Mucosa of stomach (tissue), 1 donor: Measurements from ENCODE around the gene ADSS2.

Experiments used
- H3K27me3 ChIP-seq: one replicate; pipeline ENCODE4 v1.7.0; 2013; ENCODE audit warnings: mild to moderate bottlenecking, low read length; ENCODE audit not compliant: control insufficient read depth, insufficient read depth
- H3K36me3 ChIP-seq: one replicate; pipeline ENCODE4 v1.7.0; 2013; ENCODE audit warnings: low read length; ENCODE audit not compliant: control insufficient read depth, insufficient read depth
- H3K4me1 ChIP-seq: one replicate; pipeline ENCODE4 v1.7.0; 2013; ENCODE audit warnings: mild to moderate bottlenecking, low read length; ENCODE audit not compliant: control insufficient read depth, insufficient read depth
- H3K4me3 ChIP-seq: one replicate; pipeline ENCODE4 v1.7.0; 2013; ENCODE audit warnings: low read length
- H3K9ac ChIP-seq: one replicate; pipeline ENCODE4 v1.7.0; 2013; ENCODE audit warnings: mild to moderate bottlenecking, low read length, moderate library complexity
- H3K9me3 ChIP-seq: one replicate; pipeline ENCODE4 v1.7.0; 2013; ENCODE audit warnings: mild to moderate bottlenecking, low read length, moderate library complexity; ENCODE audit not compliant: control insufficient read depth
- donor health status: Pancreatic carcinoma.

Gene ADSS2

GRCh38 chr1:244456586-244456985, 4.9 kb upstream of the ADSS2 start:
- Histone ChIP-seq H3K4me1 (peaks cover 26% of the 10 kb centered on the region), H3K4me3 (no peak overlapping the region), H3K36me3 (no peaks in the 10 kb centered on the region), H3K9ac (no peak overlapping the region), H3K27me3 (no peaks in the 10 kb centered on the region), H3K9me3 (no peaks in the 10 kb centered on the region)

- Histone ChIP-seq H3K9ac (no peak overlapping the region), H3K36me3 (no peaks in the 10 kb centered on the region), H3K4me3 (no peak overlapping the region), H3K4me1 (peaks cover 24% of the 10 kb centered on the region), H3K9me3 (no peaks in the 10 kb centered on the region), H3K27me3 (no peaks in the 10 kb centered on the region)
These were observed 2.7 kb upstream of the ADSS2 start for GRCh38 chr1:244454412-244454811.

- H3K4me3 ChIP-seq: no peak overlapping the region
- H3K4me1 ChIP-seq: peaks cover 30% of the 10 kb centered on the region
- H3K27me3 ChIP-seq: no peaks in the 10 kb centered on the region
- no peaks in the 10 kb centered on the region for H3K9me3 ChIP-seq
- peak overlapping the region; percentile 93 for H3K9ac ChIP-seq
- H3K36me3 ChIP-seq: no peaks in the 10 kb centered on the region
These were observed 464 bp upstream of the ADSS2 start for GRCh38 chr1:244451951-244452795.

GRCh38 chr1:244450597-244451538, 841 bp downstream of the ADSS2 start:
- Histone ChIP-seq H3K36me3 (no peaks in the 10 kb centered on the region), H3K4me3 (peak overlapping the region; percentile 88), H3K9ac (peak overlapping the region; percentile 93), H3K9me3 (no peaks in the 10 kb centered on the region), H3K4me1 (peaks cover 30% of the 10 kb centered on the region), H3K27me3 (no peaks in the 10 kb centered on the region)

GRCh38 chr1:244449936-244450508, 1.7 kb downstream of the ADSS2 start:
- Histone ChIP-seq H3K36me3 (no peaks in the 10 kb centered on the region), H3K4me1 (peaks cover 29% of the 10 kb centered on the region), H3K9ac (peak overlapping the region; percentile 93), H3K27me3 (no peaks in the 10 kb centered on the region), H3K4me3 (no peak overlapping the region), H3K9me3 (no peaks in the 10 kb centered on the region)

GRCh38 chr1:244448279-244449036, 3.3 kb downstream of the ADSS2 start:
- no peaks in the 10 kb centered on the region for H3K9me3 ChIP-seq
- H3K4me3 ChIP-seq: no peak overlapping the region
- H3K9ac ChIP-seq: no peak overlapping the region
- H3K4me1 ChIP-seq: peaks cover 17% of the 10 kb centered on the region
- H3K27me3 ChIP-seq: no peaks in the 10 kb centered on the region
- no peaks in the 10 kb centered on the region for H3K36me3 ChIP-seq

- H3K4me3 ChIP-seq: no peak overlapping the region
- H3K9ac ChIP-seq: no peak overlapping the region
- no peaks in the 10 kb centered on the region for H3K36me3 ChIP-seq
- H3K9me3 ChIP-seq: no peaks in the 10 kb centered on the region
- H3K27me3 ChIP-seq: no peaks in the 10 kb centered on the region
- H3K4me1 ChIP-seq: peaks cover 17% of the 10 kb centered on the region
These were observed 4.2 kb downstream of the ADSS2 start for GRCh38 chr1:244447552-244447951.

GRCh38 chr1:244447024-244447423, 4.7 kb downstream of the ADSS2 start:
- peaks cover 17% of the 10 kb centered on the region for H3K4me1 ChIP-seq
- H3K4me3 ChIP-seq: no peak overlapping the region
- no peaks in the 10 kb centered on the region for H3K9me3 ChIP-seq
- H3K36me3 ChIP-seq: no peaks in the 10 kb centered on the region
- H3K9ac ChIP-seq: no peak overlapping the region
- H3K27me3 ChIP-seq: no peaks in the 10 kb centered on the region

- Histone ChIP-seq H3K9me3 (no peaks in the 10 kb centered on the region), H3K27me3 (no peaks in the 10 kb centered on the region), H3K4me1 (peaks cover 17% of the 10 kb centered on the region), H3K36me3 (no peaks in the 10 kb centered on the region), H3K4me3 (no peak overlapping the region), H3K9ac (no peak overlapping the region)
These were observed 6.2 kb downstream of the ADSS2 start for GRCh38 chr1:244445320-244446181.

GRCh38 chr1:244444854-244445253, 6.9 kb downstream of the ADSS2 start:
- H3K4me3 ChIP-seq: no peak overlapping the region
- no peak overlapping the region for H3K9ac ChIP-seq
- no peaks in the 10 kb centered on the region for H3K9me3 ChIP-seq
- no peaks in the 10 kb centered on the region for H3K36me3 ChIP-seq
- no peaks in the 10 kb centered on the region for H3K27me3 ChIP-seq
- peaks cover 10% of the 10 kb centered on the region for H3K4me1 ChIP-seq

GRCh38 chr1:244442850-244443249, 8.9 kb downstream of the ADSS2 start:
- Histone ChIP-seq H3K9ac (no peak overlapping the region), H3K9me3 (no peaks in the 10 kb centered on the region), H3K36me3 (no peaks in the 10 kb centered on the region), H3K4me1 (peaks cover 6% of the 10 kb centered on the region), H3K4me3 (no peak overlapping the region), H3K27me3 (no peaks in the 10 kb centered on the region)
